ENCODE results near the gene SPSB2. TPM values are rescaled to one million over a fixed set of nuclear protein-coding genes. Genes with fewer than 3 reads are reported as not detected.
"Not testable (repeated sequence)": the region's sequence is repeated elsewhere in the genome, so short reads cannot be mapped to it uniquely, and the experiment has no call there.

SPSB2 gene
- total and polyA plus RNA-seq, 9 donors: 3.2 to 8.4 (median 6.7) TPM

DNA sequence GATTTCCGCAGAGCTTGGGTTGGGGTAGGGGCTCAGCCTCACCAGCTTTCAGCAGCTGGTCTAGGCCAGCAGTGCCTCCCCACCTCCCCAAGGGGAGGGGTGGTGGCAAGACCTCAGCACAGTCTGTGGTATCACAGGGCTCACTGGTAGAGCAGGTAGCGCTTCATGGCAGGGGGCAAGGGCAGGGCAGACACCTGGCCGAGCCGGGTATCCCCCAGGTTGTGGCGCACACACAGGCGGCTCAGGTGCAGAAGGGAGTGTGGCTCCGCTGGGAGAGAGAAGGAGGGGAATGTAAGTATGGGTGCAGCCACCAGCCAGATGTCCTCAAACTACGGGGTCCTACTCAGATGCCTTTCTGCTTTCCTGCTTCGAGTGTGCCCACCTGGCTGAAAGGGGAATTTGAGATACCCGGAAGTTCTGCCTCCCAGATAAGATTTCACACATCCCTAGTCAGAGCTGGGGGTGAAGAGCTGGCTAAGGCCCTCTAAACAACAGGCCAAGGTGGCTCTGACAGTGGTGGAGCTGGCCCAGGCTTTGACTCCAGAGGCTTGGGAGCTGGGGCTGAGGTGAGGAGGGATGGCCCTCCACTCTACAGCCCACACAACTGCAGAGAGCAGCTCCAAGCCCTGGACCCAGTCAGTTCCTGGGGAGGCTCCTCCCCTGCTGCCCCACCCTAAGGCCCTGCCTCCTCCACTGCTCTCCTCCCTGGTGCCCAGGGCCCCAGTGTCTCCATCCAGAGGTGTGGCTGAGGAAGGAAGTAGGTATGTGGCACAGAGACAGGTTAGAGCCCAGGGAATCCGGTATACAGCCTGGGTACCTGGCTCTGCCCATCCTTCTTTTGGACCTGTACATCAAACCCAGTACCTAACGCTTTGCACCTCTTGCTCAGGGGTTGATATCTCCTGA lies 1.8 kb downstream of the SPSB2 start:
- H3K27ac ChIP-seq (ENCODE audit: low read length): no peak overlapping the region
- H3K27me3 ChIP-seq (ENCODE audit: control insufficient read depth, insufficient read depth, low read length): no peaks in the 10 kb centered on the region
- H3K36me3 ChIP-seq (ENCODE audit: control insufficient read depth, insufficient read depth, low read length): peaks cover 38% of the 10 kb centered on the region
- no peak for DNase-seq
- WGBS (ENCODE audit: insufficient coverage): 83% methylated on average over 9 of the region's 12 CpGs
- H3K9me3 ChIP-seq (replicated peaks; ENCODE audit: control insufficient read depth, low read depth, low read length): no peaks in the 10 kb centered on the region
- H3K4me3 ChIP-seq (ENCODE audit: low read length): no peak overlapping the region
- peaks cover 54% of the 10 kb centered on the region for H3K4me1 ChIP-seq (ENCODE audit: control insufficient read depth, insufficient read depth, low read length)

DNA sequence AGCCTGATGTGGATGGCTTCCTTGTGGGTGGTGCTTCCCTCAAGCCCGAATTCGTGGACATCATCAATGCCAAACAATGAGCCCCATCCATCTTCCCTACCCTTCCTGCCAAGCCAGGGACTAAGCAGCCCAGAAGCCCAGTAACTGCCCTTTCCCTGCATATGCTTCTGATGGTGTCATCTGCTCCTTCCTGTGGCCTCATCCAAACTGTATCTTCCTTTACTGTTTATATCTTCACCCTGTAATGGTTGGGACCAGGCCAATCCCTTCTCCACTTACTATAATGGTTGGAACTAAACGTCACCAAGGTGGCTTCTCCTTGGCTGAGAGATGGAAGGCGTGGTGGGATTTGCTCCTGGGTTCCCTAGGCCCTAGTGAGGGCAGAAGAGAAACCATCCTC lies 2.8 kb downstream of the SPSB2 start:
- DNase-seq; H3K4me3 ChIP-seq (ENCODE audit: low read length); H3K27me3 ChIP-seq (ENCODE audit: control insufficient read depth, insufficient read depth, low read length); H3K27ac ChIP-seq (ENCODE audit: low read length); H3K9me3 ChIP-seq (replicated peaks; ENCODE audit: control insufficient read depth, low read depth, low read length): not testable (repeated sequence)
- H3K4me1 ChIP-seq (ENCODE audit: control insufficient read depth, insufficient read depth, low read length): peaks cover 57% of the 10 kb centered on the region
- WGBS (ENCODE audit: insufficient coverage): 50% methylated on average over 2 of the region's 4 CpGs
- peaks cover 44% of the 10 kb centered on the region for H3K36me3 ChIP-seq (ENCODE audit: control insufficient read depth, insufficient read depth, low read length)

GRCh38 chr12:6869049-6870021 lies 3.8 kb downstream of the SPSB2 start:
- H3K27ac ChIP-seq (ENCODE audit: low read length): peak overlapping the region; percentile 93
- peaks cover 52% of the 10 kb centered on the region for H3K36me3 ChIP-seq (ENCODE audit: control insufficient read depth, insufficient read depth, low read length)
- 30% methylated on average over 12 of the region's 12 CpGs for WGBS (ENCODE audit: insufficient coverage)
- DNase-seq: peak; percentile 88
- no peaks in the 10 kb centered on the region for H3K9me3 ChIP-seq (replicated peaks; ENCODE audit: control insufficient read depth, low read depth, low read length)
- H3K27me3 ChIP-seq (ENCODE audit: control insufficient read depth, insufficient read depth, low read length): no peaks in the 10 kb centered on the region
- H3K4me1 ChIP-seq (ENCODE audit: control insufficient read depth, insufficient read depth, low read length): peaks cover 57% of the 10 kb centered on the region
- H3K4me3 ChIP-seq (ENCODE audit: low read length): peak overlapping the region; percentile 85

DNA sequence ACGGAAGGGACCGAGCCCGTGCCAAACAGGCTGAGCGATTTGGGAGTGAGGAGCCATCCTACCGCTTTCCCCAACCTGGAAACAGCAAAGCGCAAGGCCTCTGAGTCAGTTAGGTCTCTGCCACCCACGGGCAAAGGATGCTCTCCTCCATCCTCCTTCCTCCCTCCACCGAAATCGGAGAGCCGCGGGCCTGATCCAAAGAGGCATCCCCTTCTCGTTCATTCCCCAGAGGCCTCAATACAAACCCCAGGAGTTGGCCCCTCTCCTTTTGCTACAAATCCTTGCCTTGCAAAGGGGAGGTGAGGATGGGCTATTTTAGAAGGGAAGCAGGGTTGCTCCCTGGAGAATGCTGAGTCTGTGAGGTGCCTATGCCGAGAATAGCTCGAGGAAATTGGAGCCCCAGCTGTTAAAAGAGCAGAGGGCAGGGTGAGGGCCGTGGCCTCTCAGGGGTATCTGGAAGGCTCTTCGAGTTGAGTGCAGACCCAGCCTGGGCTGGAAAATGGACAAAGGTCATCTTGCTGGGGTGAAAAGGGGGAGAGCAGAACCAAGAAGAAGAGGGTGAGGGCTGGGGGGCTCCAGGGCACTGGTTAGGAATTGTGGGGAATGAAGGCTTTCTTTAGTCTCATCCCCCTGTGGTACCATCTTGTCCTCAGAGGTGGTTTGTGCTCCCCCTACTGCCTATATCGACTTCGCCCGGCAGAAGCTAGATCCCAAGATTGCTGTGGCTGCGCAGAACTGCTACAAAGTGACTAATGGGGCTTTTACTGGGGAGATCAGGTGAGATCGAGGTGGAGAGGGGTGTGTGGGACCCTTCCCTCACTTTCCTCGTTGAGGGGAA lies 4.7 kb downstream of the SPSB2 start:
- peaks cover 50% of the 10 kb centered on the region for H3K4me1 ChIP-seq (ENCODE audit: control insufficient read depth, insufficient read depth, low read length)
- H3K36me3 ChIP-seq (ENCODE audit: control insufficient read depth, insufficient read depth, low read length): peaks cover 61% of the 10 kb centered on the region
- peak overlapping the region; percentile 85 for H3K4me3 ChIP-seq (ENCODE audit: low read length)
- 0% methylated on average over 7 of the region's 22 CpGs for WGBS (ENCODE audit: insufficient coverage)
- no peaks in the 10 kb centered on the region for H3K27me3 ChIP-seq (ENCODE audit: control insufficient read depth, insufficient read depth, low read length)
- H3K27ac ChIP-seq (ENCODE audit: low read length): peak overlapping the region; percentile 93
- peak; percentile 70 for DNase-seq
- H3K9me3 ChIP-seq (replicated peaks; ENCODE audit: control insufficient read depth, low read depth, low read length): no peaks in the 10 kb centered on the region

DNA sequence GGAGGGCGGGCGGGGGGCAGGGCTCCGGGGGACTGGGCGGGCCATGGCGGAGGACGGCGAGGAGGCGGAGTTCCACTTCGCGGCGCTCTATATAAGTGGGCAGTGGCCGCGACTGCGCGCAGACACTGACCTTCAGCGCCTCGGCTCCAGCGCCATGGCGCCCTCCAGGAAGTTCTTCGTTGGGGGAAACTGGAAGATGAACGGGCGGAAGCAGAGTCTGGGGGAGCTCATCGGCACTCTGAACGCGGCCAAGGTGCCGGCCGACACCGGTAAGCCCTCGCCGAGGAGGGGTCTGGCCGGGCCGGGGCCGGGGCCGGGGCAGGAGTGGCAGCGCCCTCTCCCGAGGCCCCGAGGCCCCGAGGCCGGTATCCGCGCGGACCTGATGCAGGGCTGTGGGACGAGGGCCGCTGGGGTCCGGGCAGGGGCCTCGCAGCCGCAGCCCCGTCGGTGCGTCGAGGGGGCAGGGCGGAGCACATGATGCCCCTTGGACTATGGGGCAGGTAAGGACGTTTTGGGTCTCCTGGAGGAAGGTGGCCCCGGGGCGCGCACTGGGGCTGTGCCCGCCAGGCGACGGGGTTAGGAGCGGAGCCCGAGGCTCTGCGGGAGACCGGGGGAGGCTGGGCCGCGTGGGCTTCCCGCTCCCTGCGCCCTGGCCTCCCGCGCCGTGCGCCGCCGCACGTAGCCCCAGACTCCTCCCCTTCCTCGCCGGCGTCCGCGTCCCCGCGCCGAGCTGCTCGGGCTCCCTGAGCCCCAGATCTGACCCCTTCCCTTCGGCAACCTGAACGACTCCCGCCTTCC lies 5.5 kb downstream of the SPSB2 start, which contains the start of gene TPI1:
Gene TPI1 (plus strand): TSS at position 119 of the 798 bp plus-strand sequence. CDS start 36 bp downstream, at position 155.
- H3K27me3 ChIP-seq (ENCODE audit: control insufficient read depth, insufficient read depth, low read length): no peaks in the 10 kb centered on the region
- no peaks in the 10 kb centered on the region for H3K9me3 ChIP-seq (replicated peaks; ENCODE audit: control insufficient read depth, low read depth, low read length)
- peaks cover 47% of the 10 kb centered on the region for H3K4me1 ChIP-seq (ENCODE audit: control insufficient read depth, insufficient read depth, low read length)
- WGBS (ENCODE audit: insufficient coverage): under 1% methylated on average over 83 of the region's 86 CpGs
- DNase-seq: peak; percentile 91
- peak within 1 kb of the TSS; percentile 85 for H3K4me3 ChIP-seq (ENCODE audit: low read length)
- H3K36me3 ChIP-seq (ENCODE audit: control insufficient read depth, insufficient read depth, low read length): peaks cover 68% of the 10 kb centered on the region
- H3K27ac ChIP-seq (ENCODE audit: low read length): peak within 1 kb of the TSS; percentile 93

GRCh38 chr12:6866920-6867412 lies 6.1 kb downstream of the SPSB2 start:
- Histone ChIP-seq H3K4me1 (ENCODE audit: control insufficient read depth, insufficient read depth, low read length) (peaks cover 42% of the 10 kb centered on the region), H3K4me3 (ENCODE audit: low read length) (peak overlapping the region; percentile 85), H3K27ac (ENCODE audit: low read length) (peak overlapping the region; percentile 84), H3K9me3 (replicated peaks; ENCODE audit: control insufficient read depth, low read depth, low read length) (no peaks in the 10 kb centered on the region), H3K36me3 (ENCODE audit: control insufficient read depth, insufficient read depth, low read length) (peaks cover 73% of the 10 kb centered on the region), H3K27me3 (ENCODE audit: control insufficient read depth, insufficient read depth, low read length) (no peaks in the 10 kb centered on the region)
- WGBS (ENCODE audit: insufficient coverage): 3% methylated on average over 33 of the region's 33 CpGs
- no peak for DNase-seq

DNA sequence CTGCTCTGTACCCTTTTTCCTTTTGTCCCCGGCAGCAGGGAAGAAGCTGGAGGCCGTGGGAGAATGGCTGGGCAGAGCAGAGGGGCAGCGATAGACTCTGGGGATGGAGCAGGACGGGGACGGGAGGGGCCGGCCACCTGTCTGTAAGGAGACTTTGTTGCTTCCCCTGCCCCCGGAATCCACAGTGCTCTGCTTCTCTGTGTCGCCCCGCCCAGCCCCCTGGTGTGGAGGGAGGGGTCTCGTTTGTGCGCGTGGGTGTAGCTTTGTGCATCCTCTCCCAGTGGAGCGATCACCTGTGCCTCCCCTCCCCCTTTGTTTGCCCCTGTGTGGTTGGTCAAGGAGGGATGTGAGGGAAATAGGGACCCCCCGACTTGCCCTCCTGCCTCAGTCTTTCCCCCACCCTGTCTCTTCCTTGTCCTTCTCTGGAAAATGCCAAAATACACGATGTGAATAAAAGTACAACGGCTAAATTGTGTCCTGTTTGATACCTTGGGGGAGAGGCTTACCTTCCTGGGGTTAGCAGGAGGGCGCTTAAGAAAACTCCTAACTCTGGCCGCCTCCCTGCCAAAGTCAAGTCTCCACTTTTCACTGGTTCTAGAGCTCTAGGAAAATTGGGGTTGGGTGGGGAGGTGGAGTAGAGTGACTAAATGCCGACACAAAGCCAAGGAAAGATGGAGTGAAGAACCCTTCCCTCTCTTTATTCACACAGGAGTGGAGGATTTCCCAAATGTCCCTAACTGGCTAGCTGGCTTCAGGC lies 6.8 kb downstream of the SPSB2 start:
- Histone ChIP-seq H3K27me3 (ENCODE audit: control insufficient read depth, insufficient read depth, low read length) (no peaks in the 10 kb centered on the region), H3K4me3 (ENCODE audit: low read length) (peak overlapping the region; percentile 85), H3K27ac (ENCODE audit: low read length) (peak overlapping the region; percentile 84), H3K9me3 (replicated peaks; ENCODE audit: control insufficient read depth, low read depth, low read length) (no peaks in the 10 kb centered on the region), H3K4me1 (ENCODE audit: control insufficient read depth, insufficient read depth, low read length) (peaks cover 36% of the 10 kb centered on the region), H3K36me3 (ENCODE audit: control insufficient read depth, insufficient read depth, low read length) (peaks cover 75% of the 10 kb centered on the region)
- WGBS (ENCODE audit: insufficient coverage): 88% methylated on average over 4 of the region's 19 CpGs
- peak; percentile 39 for DNase-seq

GRCh38 chr12:6865307-6865706 lies 7.8 kb downstream of the SPSB2 start:
- not testable (repeated sequence) for H3K27me3 ChIP-seq (ENCODE audit: control insufficient read depth, insufficient read depth, low read length); H3K27ac ChIP-seq (ENCODE audit: low read length); H3K4me3 ChIP-seq (ENCODE audit: low read length); H3K9me3 ChIP-seq (replicated peaks; ENCODE audit: control insufficient read depth, low read depth, low read length); DNase-seq
- Histone ChIP-seq H3K4me1 (ENCODE audit: control insufficient read depth, insufficient read depth, low read length) (peaks cover 30% of the 10 kb centered on the region), H3K36me3 (ENCODE audit: control insufficient read depth, insufficient read depth, low read length) (peaks cover 75% of the 10 kb centered on the region)
- no CpG with 5 or more reads among the region's 5 CpGs for WGBS (ENCODE audit: insufficient coverage)
